GM13976 (cell line): ENCODE results near the gene AGAP4.
"Not testable (repeated sequence)": the region's sequence is repeated elsewhere in the genome, so short reads cannot be mapped to it uniquely, and the experiment has no call there.

Experiments used
- DNase-seq: peaks from one replicate; pipeline ENCODE4 v3.0.0; 2012; ENCODE audit warnings: low spot score
- CTCF ChIP-seq: IDR thresholded peaks from 2 replicates; pipeline ENCODE4 v1.5.1; 2012; ENCODE audit warnings: borderline replicate concordance, mild to moderate bottlenecking; ENCODE audit not compliant: insufficient read depth; ENCODE audit errors: extremely low read depth, missing control alignments, control extremely low read depth
- in situ Hi-C: fragments of 300-500 bp; cut with MboI; formaldehyde crosslinking; loops from one replicate; pipeline ENCODE4 v1.12.0; 2022; ENCODE audit warnings: low sequenced_read_pairs, mixed read lengths, inconsistent platforms; ENCODE audit not compliant: unreplicated experiment

AGAP4 gene

GRCh38 chr10:45817130-45817859, 30.0 kb downstream of the AGAP4 start:
- in situ Hi-C loops: no loop called here
- TF ChIP-seq CTCF: no peak
- DNase-seq: no peak

GRCh38 chr10:45814146-45814545, 33.2 kb downstream of the AGAP4 start:
- in situ Hi-C loops, DNase-seq: not testable (repeated sequence)

GRCh38 chr10:45812959-45813358, 34.3 kb downstream of the AGAP4 start:
- in situ Hi-C loops, DNase-seq: not testable (repeated sequence)

- in situ Hi-C loops: no loop called here
Observed at GRCh38 chr10:45811075-45811474, 36.2 kb downstream of the AGAP4 start.

GRCh38 chr10:45809837-45810236, 37.5 kb downstream of the AGAP4 start:
- no peak for DNase-seq
- in situ Hi-C loops: no loop called here
- no peak for TF ChIP-seq CTCF

More at GRCh38 chr10:45811075-45811474, 36.2 kb downstream of the AGAP4 start:
- TF ChIP-seq CTCF: no peak
- no peak for DNase-seq

GRCh38 chr10:45804996-45805395, 42.3 kb downstream of the AGAP4 start:
- in situ Hi-C loops, DNase-seq: not testable (repeated sequence)

GRCh38 chr10:45803060-45804010, 44.0 kb downstream of the AGAP4 start:
- in situ Hi-C loops, DNase-seq: not testable (repeated sequence)

- in situ Hi-C loops, DNase-seq: not testable (repeated sequence)
Observed at GRCh38 chr10:45794761-45795160, 52.5 kb downstream of the AGAP4 start.

- DNase-seq, in situ Hi-C loops: not testable (repeated sequence)
Observed at GRCh38 chr10:45790694-45791426, 56.4 kb downstream of the AGAP4 start.

GRCh38 chr10:45789991-45790390, 57.3 kb downstream of the AGAP4 start:
- in situ Hi-C loops, DNase-seq: not testable (repeated sequence)

- in situ Hi-C loops, DNase-seq: not testable (repeated sequence)
Observed at GRCh38 chr10:45787212-45787741, 60.0 kb downstream of the AGAP4 start.

GRCh38 chr10:45786217-45786616, 61.1 kb downstream of the AGAP4 start:
- in situ Hi-C loops, DNase-seq: not testable (repeated sequence)
